Lung microvascular endothelial cell (primary cell): Measurements from ENCODE around the gene EVX2. TPM values are rescaled to one million over a fixed set of nuclear protein-coding genes. Genes with fewer than 3 reads are reported as not detected.

Source experiments
- DNase-seq, 2 donors: peaks; one replicate each; pipeline versions ENCODE4 v3.0.0 to v3.0.0-alpha.2; 2010; ENCODE audit warnings: low read depth in 2 of 2
- total RNA-seq: library from RNA; depleted of rRNA; stranded (reverse); fragments of >200 nt; gene quantifications from 2 replicates; pipeline ENCODE4 v1.2.1, GENCODE V29; 2014

The EVX2 gene
- total RNA-seq, 1 donor from 2014 or later: not detected

DNA sequence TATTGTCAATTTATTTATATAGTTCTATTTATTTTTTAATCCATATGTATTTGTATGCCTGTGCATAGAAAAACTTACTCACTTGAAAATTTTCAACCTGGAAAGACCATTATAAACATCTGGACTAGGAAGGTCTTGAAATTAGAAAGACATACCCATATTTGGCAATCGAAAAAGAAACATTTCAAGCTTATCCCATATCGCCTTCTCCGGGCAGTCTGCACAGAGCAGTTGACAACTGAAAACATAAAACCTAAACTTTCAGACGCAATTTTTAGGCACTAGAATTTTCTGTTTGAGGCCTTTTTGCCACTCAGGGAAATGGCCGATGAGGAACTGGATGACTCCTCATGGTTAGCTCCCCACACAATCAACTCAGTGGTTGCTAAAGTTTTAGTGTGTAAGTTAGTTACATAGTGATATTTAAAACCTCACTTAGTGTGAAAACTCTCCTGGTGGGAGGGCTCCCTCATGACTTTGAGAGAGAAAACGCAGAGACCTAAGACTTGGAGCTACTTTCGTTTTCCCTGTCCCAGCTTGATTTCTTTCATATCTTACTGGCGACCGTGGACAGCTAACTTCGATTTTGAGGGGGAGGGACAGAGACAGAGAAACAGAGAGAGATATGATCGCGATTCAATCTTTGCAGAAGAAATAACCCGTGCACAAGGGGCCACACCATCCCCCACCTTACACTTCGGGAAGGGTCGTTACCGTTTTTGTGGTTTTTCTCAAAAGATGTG lies 12.7 kb upstream of the EVX2 start:
- peak in 1 of 2 donors; percentile 45 for DNase-seq

DNA sequence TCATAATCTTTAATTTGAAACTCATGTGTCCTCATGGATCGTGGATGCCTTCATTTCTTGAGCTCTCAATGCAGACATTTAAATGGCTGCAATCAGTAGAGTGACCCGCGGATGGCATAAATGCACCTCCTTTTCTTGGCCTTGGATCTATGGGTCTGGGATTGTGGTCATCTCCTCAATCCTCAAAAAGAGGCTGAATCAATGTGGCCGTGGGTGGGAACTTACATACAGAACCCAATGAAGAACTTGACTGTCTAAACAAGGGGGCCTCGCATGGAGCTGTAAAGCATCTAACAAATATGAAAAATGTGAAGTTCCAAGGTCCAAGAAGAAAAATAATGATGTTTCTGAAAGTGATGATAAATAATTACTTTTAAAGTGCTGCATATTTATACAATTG lies 11.7 kb upstream of the EVX2 start:
- DNase-seq: no peak

- DNase-seq: no peak
Observed at GRCh38 chr2:176094349-176094748, 10.6 kb upstream of the EVX2 start.

DNA sequence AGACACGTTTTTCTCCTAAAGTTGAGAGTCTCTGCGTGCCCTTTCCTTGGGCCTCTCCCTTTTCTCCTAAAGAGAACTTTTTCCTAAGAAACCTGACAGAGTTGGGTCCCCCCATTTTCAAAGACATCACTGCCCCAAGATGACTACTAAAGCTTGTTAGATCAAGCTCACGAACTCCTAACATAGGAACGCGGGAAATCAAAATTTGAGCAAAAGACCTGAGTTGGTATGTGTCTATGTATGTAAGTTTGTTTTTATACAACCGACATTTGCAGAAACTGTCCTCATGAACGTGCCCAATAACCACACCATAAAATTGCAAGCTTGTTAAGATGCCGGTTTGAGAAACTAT lies 10.1 kb upstream of the EVX2 start:
- no peak for DNase-seq

DNA sequence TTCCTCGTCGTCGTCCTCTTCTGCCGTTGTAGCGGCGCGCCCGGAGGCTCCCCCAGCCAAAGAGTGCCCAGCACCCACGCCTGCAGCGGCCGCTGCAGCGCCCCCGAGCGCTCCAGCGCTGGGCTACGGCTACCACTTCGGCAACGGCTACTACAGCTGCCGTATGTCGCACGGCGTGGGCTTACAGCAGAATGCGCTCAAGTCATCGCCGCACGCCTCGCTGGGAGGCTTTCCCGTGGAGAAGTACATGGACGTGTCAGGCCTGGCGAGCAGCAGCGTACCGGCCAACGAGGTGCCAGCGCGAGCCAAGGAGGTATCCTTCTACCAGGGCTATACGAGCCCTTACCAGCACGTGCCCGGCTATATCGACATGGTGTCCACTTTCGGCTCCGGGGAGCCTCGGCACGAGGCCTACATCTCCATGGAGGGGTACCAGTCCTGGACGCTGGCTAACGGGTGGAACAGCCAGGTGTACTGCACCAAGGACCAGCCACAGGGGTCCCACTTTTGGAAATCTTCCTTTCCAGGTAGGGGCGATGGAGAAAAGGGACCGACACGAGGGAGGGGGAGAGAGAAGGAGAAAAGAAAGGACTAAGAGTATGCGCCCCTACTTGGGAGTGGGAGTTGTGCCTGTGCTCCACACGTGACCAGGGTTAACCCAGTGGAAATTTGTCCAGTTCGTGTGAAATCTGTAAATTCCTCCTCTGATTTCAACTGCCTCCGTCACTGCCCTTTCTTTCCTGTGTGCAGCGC lies 9.6 kb upstream of the EVX2 start:
- peak in 1 of 2 donors; percentile 53 for DNase-seq

DNA sequence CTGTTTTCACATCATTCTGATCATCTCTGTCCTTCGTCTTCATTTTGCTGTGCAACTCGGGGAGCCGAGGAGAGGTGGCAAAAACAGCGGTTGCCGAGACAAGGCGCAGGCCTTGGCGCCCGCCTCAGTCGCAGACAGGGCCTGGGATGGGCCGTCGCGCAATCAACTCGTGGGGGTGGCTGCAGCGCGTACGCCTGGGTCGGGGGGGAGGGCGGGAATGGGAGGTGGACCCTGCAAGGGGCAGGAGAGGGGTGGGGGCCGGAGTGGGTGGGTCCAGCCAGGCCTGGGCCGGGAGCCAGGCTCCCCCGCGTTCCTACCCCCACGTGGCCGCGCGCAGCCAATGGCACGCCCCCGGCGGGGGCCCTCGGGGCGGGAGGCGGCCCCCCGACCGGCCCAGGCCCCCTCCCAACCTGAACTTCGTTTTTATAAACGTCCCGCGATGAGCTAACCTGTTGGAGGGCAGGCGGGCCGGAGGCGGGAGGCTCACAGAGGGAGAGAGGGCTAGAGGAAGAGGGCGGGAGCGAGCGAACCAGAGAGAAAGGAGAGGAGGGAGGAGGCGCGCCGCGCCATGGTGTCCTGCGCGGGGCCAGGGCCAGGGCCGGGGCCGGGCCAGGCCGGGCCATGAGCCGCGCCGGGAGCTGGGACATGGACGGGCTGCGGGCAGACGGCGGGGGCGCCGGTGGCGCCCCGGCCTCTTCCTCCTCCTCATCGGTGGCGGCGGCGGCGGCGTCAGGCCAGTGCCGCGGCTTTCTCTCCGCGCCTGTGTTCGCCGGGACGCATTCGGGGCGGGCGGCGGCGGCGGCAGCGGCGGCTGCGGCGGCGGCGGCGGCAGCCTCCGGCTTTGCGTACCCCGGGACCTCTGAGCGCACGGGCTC lies 8.7 kb upstream of the EVX2 start, which contains the start of gene HOXD13:
Gene HOXD13 (plus strand): TSS at position 452 of the 875 bp plus-strand sequence. CDS start 170 bp downstream, at position 622.
- DNase-seq: no peak

DNA sequence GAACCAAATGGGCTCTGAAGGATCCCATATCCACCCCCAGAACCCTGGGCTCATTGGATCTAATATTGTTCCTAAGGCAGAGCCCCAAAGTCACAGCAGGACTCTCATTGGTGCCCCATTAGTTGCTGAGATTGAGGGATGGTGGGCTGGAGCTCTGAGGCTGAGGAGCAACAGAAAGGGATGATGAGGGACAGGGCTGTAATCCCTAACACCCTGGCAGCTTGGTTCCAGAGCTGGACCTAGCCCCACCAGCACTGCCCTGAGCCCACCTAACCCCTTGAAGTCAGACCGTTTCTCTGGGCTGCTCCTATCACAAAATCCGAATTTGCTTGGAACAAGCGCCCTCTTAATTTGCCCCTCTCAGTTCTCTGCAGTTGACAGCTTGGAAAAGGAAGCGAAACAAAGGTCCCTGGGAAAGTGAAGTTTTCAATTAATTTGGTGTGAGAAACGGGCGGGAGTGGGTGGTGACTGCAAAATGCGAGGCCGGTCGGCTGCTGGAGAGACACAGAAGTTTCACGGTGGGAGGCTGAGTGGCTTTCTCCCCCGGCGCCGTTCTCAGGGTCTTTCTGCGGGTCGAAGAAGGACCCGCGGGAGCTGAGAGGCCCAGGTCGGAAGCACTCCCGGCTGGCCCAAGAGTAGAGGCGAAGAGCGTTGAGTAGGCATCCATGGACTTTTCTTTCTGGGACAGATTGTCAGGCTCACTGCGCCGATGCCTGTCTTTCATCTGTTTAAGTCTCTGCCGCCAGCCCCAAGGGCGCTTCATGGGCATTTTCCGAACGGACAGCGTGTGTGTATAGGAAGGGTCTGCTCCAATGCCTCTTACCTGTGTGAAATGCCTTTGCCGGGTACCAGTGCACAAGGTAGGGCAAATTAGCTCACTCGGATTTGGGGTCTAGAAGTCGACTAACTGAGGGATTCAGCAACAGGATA lies 7.8 kb upstream of the EVX2 start:
- no peak for DNase-seq

DNA sequence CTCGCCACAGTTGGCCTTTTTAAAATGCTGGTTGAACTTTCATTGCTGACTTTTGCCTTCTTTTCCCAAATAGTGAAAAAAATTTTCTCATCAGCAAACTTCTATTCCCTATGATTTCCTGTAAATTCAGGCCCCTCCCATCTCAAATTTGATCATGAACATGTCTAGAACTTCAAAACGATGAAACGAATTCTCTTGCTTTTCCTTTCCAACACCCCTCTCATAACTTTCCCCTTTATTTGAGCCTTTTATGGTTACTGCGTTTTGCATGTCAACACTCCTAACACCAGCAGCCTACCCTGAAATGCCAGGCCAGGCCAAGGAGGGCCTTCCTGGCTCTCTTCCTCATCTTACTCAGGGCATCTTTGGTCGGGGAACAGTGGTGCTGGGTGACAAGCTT lies 7.1 kb upstream of the EVX2 start:
- no peak for DNase-seq

- no peak for DNase-seq
Observed at GRCh38 chr2:176089843-176090395, 6.2 kb upstream of the EVX2 start.

GRCh38 chr2:176088937-176089842 lies 5.4 kb upstream of the EVX2 start:
- no peak for DNase-seq

- peak; percentile 54 to 64 for DNase-seq
Observed at GRCh38 chr2:176088048-176088936, 4.5 kb upstream of the EVX2 start.

DNA sequence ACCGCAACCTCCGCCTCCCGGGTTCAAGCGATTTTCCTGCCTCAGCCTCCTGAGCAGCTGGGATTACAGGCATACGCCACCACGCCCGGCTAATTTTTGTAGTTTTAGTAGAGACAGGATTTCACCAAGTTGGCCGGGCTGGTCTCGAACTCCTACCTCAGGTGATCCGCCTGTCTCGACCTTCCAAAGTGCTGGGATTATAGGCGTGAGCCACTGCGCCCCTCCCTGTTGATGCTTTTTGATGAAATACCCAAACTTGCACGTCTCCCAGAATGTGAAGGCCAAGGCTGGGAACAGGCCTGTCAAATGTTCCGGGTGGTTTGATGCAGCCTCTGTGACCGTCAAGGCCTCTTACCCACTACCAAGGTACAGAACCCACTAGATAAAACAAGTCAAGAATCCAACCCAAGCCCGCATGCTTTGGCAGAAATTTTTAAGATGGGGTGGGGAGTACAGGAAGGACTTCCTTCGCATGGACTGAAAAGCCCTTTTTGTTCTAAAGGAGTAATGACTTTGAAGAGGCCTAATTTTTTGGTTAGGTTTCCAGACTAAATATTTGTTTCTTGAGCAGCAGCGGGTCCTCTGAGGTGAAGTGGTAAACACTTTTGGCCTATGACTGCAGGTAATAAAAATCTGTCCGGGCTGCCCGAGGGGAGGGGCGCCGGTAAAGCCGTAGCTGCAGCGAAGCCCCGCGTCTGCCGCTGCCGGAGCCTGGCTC lies 3.7 kb upstream of the EVX2 start:
- DNase-seq: no peak

DNA sequence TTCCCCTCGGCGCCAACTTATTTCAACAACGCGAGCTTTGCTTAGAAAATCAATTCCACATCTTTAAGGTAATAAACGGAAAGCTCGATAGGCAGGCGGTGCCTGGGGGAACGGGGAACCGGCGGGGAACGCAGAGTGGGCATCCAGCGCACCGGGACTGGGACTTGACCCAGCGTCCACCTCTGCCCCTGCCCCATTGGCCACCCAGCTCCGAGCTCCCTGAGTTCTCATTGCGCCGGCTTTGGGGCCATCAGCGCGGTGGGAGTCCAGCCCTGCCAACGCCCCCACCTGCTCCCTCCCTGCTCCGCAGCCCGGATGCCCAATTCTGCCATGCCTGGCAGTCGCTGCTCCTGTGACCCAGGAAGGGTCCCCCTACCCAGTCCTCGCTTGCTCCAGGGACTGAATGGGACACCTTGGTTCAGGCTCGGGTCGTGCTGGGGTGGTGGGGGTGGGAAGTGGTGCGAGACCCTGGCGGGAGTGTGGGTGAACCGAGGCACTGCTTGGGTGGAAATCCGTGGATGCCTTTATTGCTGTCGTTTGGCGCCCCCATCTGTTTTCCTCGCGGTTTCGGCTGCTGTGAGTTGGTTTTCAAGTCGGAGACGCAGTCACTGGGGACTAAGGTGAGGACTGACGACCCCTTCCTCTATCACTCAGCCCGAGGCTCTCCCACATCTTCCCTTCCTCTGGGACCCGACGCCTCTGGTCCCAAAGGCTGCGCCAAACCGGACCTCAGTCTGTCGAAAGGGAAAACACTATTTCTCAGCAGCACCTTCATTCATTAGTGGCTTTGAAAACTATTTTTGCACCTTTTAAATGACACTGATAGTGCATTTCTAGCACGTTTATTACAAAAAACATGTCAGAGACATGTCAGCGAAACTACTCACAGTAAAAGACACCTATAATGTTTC lies 2.4 kb upstream of the EVX2 start:
- DNase-seq: peak; percentile 54 to 60

- DNase-seq: no peak
Observed at GRCh38 chr2:176085120-176085788, 1.5 kb upstream of the EVX2 start.

DNA sequence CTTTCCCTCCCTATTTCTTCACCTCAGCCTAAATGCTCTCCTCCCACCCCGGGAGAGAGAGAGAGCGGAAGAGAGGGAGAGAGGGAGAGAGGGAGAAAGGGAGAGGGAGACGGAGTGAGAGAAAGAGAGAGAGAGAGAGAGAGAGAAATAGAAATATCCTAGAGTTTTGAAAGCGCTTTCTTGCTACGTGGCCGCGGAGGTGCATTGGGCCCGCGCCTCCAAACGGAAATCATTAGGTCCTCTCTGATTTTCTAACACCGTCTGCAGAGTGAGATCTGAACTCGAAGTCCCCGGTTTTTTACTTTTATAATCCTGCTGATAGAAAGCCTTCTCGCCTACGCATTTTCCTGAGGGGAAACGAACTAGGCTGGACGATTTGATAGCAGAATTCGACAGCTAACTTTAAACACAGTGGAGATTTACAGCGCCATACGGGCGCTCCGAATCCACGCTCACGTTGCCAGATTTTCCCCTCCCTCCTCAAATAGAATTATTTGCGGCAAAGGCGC lies 903 bp upstream of the EVX2 start:
- no peak for DNase-seq
